GM19324 (cell line): ENCODE results near the gene SLX4.
"Not testable (repeated sequence)": the region's sequence is repeated elsewhere in the genome, so short reads cannot be mapped to it uniquely, and the experiment has no call there.

Experiments used
- ATAC-seq: cut with Tn5 transposase; IDR thresholded peaks from one replicate; pipeline ENCODE4 v1.9.1; 2021; ENCODE audit warnings: mild to moderate bottlenecking, moderate library complexity; ENCODE audit not compliant: unreplicated experiment, low FRiP score

The SLX4 gene, protein sequence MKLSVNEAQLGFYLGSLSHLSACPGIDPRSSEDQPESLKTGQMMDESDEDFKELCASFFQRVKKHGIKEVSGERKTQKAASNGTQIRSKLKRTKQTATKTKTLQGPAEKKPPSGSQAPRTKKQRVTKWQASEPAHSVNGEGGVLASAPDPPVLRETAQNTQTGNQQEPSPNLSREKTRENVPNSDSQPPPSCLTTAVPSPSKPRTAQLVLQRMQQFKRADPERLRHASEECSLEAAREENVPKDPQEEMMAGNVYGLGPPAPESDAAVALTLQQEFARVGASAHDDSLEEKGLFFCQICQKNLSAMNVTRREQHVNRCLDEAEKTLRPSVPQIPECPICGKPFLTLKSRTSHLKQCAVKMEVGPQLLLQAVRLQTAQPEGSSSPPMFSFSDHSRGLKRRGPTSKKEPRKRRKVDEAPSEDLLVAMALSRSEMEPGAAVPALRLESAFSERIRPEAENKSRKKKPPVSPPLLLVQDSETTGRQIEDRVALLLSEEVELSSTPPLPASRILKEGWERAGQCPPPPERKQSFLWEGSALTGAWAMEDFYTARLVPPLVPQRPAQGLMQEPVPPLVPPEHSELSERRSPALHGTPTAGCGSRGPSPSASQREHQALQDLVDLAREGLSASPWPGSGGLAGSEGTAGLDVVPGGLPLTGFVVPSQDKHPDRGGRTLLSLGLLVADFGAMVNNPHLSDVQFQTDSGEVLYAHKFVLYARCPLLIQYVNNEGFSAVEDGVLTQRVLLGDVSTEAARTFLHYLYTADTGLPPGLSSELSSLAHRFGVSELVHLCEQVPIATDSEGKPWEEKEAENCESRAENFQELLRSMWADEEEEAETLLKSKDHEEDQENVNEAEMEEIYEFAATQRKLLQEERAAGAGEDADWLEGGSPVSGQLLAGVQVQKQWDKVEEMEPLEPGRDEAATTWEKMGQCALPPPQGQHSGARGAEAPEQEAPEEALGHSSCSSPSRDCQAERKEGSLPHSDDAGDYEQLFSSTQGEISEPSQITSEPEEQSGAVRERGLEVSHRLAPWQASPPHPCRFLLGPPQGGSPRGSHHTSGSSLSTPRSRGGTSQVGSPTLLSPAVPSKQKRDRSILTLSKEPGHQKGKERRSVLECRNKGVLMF (N-terminal part only)

DNA sequence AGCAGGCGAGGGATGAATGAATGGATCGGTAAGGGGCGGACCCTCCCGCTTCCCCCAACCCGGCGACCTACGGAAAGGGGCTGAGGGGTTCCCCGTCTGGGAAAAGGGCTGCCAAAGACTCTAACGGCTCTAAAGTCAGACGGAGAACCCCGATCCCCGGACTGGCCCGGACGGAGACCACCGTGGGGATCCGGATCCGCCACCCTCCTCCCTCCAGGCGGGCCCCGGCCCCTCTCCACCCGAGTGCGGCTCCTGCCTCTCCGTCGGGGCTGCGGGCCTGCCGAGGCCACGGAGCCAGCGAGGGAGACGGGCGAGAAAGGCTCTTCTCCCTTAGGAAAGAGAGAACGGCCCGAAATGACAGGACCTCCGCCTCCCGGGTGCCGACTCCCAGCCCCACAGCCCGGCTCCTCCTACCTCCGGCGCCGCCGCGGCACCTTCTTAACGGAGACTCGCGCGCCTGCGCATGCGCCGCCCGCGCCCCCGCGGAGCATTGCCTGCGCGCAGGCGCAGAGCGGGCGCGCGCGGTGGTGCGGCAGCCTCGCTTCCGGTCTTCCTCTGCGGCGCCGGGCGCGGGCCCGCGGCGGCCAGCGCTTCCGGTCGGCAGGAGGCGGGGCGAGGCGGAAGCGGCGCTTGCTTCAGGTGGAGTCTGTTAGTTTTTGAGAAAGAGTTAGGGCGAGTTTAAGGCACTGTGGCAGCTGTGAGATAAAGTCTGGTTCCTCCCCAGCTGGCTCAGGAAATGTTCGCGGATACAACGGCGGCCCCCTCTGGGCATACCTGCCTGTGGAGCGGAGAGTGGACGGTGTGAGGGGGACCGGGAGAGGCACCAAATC is at the start of gene SLX4:
SLX4 (minus strand) TSS at position 461 of the 830 bp plus-strand sequence. CDS start 2,642 bp downstream, outside the sequence.
- peak; percentile 92 for ATAC-seq

DNA sequence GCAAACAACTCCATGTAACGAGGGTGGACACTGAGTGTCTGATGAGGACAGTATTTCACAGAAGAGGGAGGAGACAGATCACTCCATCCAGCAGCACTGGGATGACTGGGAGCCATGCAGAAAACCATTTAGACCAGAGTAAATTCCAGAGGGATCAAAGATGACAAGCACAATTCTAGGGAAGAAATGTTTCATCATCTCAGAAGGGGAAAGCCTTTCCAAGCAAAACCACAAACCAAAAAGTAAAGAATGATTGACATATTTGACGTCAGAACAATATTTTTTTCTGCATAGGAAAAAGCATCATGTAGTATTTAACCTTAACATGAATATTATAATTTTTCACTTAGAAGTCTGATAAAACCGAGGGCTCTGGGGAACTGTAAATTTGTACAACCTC is 47.8 kb upstream of the SLX4 start:
- no peak for ATAC-seq

DNA sequence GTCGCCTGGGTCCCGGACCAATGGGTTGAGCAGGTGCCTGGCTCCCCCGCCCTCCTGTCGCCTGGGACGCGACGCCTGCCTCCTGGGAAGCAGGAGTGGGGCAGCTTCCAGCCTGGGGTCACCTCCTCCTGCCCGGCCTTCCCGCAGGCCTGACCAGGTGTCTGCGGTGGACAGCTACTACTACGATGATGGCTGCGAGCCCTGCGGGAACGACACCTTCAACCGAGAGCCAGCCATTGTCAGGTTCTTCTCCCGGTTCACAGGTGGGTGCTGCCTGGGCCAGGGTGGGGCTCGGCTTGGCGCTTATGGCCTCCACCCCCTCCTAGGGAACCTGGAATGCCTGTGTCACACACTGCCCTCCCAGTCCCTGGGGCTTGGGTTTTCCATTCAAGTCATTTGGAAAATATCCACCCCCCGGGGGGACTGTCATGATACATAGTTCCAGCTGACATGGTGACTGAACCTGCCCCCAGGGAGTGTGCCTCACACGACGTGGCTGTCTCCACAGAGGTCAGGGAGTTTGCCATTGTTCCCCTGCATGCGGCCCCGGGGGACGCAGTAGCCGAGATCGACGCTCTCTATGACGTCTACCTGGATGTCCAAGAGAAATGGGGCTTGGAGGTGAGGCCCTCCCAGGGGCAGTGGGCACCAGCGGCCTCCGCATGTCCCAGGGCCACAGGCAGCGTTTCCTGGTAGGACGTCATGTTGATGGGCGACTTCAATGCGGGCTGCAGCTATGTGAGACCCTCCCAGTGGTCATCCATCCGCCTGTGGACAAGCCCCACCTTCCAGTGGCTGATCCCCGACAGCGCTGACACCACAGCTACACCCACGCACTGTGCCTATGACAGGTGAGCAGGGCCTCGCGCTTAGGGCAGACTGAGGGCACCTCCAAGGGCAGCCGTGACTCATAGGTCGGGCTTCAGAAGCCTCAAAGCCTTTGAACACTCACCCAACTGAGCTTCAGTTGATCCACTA is 45.4 kb upstream of the SLX4 start:
- ATAC-seq: no peak

DNA sequence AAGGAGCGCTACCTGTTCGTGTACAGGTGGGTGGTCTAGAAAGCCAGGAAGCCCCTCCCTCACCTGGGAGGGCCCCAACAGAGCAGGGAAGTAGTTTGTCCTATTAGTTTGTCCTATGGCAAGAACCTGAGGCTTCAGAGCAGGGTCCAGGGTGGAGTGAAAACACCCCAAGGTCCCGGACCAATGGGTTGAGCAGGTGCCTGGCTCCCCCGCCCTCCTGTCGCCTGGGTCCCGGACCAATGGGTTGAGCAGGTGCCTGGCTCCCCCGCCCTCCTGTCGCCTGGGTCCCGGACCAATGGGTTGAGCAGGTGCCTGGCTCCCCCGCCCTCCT is 44.7 kb upstream of the SLX4 start:
- ATAC-seq: not testable (repeated sequence)

DNA sequence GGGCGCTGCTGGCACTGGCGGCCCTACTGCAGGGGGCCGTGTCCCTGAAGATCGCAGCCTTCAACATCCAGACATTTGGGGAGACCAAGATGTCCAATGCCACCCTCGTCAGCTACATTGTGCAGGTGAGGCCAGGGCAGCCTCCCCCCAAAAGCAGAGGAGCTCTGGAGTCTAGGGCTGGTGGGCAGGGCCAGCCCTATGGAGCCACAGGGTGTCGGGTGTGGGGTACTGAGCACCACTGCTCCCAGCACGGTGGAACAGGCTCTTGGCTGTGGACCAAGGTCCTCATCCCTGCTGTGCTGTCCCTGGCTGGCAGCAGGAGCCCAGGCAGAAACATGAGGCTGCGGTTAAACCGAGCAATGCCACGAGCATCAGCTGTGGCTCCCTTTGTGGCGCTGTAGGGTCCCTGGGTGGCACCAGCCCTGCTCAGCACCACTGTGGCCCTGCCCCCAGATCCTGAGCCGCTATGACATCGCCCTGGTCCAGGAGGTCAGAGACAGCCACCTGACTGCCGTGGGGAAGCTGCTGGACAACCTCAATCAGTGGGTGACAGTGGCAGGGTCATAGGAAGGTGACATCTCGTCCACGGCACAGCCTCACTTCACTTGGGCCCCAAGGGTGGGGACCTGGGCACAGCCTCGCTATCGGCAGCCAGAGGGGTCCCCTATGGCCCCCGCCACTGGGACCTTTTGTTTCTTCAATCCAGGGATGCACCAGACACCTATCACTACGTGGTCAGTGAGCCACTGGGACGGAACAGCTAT is 44.2 kb upstream of the SLX4 start:
- ATAC-seq: no peak

DNA sequence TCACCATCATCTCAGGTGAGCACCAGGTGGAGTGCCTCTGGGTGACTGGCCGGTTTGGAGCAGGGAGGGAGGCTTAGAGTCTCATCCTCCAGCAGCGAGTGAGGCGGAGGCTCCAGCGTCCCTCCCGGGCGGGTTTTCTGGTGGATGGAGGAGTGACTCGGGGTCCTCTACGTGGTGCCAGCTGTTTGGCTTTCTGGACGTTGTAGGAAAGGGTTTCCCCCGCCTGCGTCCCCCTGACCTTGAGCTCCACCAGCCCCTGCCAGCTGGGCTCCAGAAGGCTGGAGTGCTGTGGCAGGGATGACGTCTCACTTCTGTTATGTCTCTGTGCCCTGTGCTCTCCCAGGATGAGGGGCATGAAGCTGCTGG is 43.6 kb upstream of the SLX4 start:
- ATAC-seq: no peak

DNA sequence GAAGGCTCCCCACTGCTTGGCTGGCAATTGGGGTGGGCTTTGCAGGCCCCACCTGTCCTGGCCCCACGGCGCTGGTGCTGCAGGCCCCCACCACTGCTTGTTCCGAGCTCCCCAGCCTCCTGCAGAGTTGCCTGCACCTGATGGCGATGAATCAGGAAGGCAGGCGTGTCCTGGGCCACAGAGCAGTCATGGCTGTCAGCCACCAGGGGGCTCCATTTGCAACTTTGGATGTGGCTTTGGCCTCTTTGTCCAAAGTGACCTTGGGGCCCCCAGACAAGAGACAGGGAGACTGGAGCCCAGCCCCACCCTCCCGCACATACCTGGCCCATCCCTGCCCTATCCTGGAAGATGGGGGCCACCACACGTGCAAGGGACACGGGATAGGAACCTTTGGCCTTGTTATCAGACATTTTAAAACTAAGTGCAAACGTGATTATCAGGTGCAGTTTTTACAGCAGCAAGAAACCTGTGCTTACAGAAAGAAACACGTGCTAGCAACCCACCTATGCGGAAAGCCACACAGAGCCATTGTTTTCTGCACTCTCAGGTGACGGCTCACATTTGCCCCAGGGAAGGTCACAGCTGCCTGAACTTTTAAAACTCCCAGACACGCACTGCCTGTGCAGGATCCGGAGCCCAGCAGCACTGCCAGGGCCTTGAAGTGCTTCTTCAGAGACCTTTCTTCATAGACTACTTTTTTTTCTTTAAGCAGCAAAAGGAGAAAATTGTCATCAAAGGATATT is 43.0 kb upstream of the SLX4 start, which contains the start of gene DNASE1:
DNASE1 (plus strand) TSS at position 443 of the 743 bp plus-strand sequence. CDS start 683 bp downstream, outside the sequence.
- no peak for ATAC-seq

DNA sequence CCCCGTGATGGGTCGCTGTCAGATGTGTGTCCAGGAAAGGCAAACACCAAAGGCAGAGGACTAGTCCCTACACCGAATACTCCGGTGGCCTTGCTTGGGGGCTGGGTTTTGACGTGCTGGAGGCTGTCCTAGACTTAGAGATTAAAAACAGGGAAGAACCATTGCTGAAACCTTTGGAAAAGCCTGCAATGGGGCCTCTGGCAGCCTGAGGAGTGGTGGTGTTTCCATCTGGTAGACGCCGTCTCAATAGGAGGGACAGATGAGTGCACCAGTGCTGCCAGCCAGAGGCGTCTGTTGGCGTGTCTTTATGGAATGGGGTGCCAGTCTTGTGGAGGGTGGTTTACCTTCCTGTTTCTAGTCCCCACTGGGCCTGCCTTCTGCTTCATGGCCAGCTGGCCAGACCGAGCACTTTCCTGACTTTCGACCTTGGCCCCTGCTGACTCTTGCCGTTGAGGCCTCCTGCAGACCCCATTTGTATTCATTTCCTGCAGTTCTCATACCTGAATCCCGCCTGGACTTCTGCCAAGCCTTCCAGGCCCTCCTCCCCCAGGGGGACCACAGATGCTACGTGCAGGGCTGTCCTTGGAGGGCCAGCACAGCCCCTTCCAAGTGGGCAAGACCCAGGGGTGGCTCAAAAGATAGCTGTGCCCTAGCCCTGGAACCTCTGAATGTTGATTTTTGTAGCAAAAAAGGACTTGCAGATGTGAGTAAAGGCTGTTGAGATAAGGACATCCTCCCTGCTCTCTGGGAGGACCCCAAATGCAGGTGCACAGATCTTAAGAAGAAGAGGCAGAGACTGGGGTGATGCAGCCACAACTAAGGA is 41.2 kb upstream of the SLX4 start:
- no peak for ATAC-seq

DNA sequence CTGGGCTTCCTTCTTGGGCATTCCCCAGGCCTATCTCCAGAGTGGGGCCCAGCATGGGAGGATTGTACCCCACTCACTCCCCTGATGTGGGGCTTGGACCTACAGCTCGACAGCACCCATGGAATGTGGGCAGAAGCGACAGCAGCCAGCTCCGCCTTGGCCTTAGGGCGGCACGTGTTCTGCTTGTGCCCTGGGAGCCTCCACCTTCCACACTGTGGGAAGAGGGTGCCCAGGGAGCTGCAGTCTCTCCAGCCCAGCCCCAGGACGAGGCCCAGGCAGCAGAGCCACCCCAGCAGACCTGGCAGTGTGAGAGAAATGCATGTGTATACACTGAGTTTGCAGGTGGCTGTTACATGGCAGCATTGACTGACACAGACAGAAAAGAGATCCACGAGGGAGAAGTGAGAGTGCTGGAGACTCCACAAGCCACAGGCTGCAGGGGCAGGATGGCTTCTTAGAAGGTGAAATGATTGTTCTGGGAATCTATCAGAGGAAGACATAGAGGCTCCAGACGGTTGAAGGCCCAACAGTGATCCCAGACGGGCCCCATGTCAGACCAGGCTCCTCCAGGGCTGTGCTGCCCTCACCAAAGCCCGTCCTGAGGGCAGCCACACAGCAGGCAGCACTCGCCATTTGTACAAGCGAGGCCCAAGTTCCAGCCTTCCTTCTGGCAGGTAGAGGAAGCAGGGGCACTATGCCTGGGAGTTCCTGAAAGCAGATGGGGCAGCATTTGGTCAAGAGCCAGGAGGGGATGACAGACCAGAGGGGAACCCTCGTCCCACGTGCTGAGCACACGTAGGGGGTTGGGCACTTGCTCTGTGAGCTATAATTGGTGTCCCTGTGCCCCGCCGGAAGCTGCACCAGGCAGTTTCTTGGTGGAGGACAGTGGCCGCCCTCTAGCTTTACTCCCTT is 40.3 kb upstream of the SLX4 start:
- no peak for ATAC-seq

DNA sequence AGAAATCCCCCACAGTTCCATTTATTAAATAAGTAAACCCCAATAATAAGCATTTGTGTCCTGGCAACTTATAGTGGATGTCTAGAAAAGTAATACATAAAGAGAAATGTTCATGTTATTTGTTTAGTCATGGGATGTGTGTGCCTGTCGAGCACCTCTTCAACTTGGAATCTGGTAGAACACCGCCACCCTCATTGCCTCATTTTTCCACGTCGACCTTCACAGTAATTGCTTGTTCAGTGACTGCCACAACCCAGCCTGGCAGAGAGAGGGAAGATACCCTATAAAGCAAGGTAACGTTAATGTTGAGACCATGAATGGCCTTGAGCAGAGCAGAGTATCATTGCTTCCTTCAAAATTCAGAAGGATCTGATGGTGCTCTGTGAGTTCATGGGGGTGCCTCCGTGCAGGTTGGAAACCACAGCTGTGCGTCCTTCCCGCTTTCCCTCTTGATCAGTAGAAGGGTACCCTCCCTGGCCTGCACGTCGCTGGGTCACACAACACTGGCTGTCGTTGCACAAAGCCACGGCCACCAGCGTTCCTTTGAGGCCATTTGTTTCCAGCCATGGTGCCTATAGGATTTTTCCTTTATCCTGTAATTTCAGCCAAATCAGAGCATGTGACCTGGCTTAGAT is 39.3 kb upstream of the SLX4 start:
- no peak for ATAC-seq

DNA sequence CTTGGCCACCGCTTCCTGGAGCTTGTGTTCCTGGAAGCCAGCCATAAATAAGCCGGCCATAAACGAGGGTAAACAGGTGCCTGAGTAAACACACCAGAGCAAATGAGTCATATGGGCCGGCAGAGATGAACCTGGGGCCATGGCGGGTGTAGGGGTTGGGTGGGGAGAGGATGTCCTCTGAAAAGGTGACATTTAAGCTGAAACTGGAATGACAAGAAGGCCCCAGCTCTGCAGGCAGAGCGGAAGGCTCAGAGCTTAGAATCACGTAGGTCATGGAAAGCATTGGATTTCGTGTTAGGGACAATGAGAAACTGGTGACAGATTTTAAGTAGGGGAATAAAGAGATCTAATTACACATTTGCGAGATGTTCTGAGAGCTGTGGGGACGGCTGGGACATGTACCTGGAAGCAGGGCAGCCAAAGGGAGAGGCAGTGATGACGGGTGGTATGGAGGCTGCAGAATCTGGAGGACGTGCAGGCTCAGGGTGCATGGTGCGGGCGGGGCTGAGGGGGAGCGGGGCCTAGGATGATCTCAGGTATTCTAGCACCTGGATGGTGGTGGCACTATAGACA is 35.0 kb upstream of the SLX4 start:
- no peak for ATAC-seq

DNA sequence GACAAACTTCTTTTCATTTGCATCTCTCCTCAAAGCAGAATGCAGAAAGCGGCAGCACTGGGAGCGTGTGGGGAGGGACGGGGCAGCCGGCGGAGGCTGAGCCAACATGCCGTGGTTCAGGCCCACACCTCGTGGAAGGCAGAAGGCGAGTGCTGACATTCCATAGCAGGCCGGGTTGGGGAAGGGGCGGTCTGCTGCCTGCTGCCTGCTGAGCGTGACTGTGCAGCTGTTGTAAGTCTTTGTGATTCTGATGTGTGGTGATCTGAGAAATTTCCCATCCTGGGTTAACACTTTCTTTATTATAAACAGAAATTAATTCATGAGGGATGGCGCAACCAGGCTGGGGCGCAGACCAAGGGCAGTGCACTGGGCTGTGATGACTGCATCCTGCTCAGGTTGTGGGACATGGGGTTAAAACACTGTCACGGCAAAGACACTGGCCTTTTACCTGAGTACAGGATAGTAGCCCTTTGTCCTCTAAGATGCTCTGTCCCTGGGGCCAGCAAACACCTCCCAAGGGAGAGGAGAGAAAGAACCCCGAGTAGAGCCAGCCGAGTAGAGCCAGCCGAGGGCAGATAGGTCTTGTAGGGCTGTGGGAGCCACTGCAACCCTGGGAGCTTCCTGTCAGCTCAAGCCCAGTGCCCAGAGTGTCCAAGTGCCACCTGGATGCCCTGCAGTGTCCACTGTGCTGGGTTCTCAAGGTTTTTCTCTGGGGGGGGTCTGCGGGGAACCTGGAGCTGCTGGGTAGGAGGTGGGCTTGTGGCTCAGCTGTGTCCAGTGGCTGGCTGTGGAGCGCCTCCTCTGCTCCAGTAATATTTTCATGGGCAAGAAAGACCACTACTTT is 34.3 kb upstream of the SLX4 start:
- ATAC-seq: no peak

DNA sequence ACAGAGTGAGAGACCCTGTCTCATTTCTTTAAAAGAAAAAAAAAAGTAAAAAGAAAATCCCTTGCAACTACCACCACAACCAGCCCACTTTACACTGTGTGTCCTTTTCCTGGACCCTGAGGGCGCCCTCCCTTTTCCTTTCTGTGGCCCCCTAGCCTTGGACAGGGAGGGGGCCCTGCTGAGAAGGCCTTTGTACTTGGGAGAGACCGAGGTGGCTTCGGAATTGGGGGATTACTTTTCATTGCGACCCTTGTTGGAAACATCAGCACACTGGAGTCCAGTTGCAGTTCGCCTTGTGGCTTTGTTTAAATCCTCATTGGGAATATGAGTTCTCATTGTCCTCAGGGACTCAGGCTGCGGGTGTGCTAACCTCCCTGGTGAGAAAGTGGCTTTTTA is 33.7 kb upstream of the SLX4 start:
- ATAC-seq: no peak

DNA sequence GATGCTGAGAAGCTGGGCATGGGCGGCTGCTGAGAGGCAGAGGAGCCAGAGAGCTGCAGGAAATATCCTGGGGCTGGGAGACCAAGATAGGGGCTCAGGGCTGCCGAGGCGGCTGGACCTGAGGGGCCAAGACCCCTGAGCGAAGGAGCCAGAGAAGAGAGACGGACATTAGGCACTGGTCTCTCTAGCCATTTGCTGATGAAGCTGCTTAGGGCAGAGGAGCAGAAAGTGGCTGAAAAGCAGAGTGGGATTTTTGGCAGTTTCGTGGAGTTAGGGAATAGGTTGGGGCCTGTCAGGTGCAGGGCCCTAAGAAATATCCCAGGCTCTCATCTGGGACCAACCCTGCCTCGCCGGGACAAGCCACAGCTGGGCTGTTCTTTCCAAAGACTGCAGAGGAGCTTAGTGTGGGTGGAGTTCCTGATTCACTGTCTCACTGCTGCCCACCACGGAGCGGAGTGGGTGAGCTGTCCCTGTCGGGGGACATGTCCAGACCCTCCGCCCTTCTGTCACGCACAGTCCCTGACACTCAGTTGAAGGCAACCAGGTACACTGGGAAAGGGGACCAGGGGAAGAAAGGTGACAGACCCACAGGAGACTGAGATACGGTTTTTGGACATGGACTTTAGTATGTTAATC is 31.8 kb upstream of the SLX4 start:
- ATAC-seq: no peak
